Measurements from ENCODE around the gene BOLL. TPM values are rescaled to one million over a fixed set of nuclear protein-coding genes. Genes with fewer than 3 reads are reported as not detected.

Gene BOLL
- total RNA-seq, 4 donors from 2014 or later: not detected

DNA sequence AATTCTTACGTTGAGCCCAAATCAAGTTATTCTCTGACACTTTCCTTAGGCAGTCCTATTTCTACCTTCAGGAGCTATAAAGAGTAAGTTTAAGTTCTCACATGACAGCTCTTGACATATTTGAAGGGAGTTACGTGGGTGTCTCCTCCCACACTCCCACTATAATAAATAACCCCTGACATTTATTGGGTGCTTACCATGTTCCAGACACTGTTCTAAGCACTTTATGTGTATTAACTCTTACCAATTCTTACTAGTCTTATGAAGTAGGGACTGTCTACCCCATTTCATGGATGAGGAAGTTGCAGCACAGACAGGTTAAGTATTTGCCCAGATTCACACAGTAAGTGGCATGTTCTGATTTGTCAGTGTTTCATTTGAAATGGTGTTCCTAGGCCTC, 37.2 kb upstream of the BOLL start:
- Histone ChIP-seq H3K36me3 (no peaks in the 10 kb centered on the region), H3K27ac (no peak overlapping the region), H3K4me3 (no peak overlapping the region), H3K27me3 (no peaks in the 10 kb centered on the region), H3K9me3 (no peaks in the 10 kb centered on the region), H3K4me1 (no peaks in the 10 kb centered on the region)
- in situ Hi-C loops (cut with MboI; ENCODE audit: low pct_ligation_motif_present in 1 of 4, low pct_unique_long_range_greater_than_20kb in 1 of 4, low sequenced_read_pairs in 3 of 4): loop anchor here in 1 of 4 donors (25.0 kb wide), 1 partner anchor 315 kb away; no protein-coding TSS in a partner anchor
- TF ChIP-seq POLR2AphosphoS5 (IDR thresholded peaks at IDR 0.05): peak in 1 of 3 donors; percentile 48
- TF ChIP-seq, protein P1, sequence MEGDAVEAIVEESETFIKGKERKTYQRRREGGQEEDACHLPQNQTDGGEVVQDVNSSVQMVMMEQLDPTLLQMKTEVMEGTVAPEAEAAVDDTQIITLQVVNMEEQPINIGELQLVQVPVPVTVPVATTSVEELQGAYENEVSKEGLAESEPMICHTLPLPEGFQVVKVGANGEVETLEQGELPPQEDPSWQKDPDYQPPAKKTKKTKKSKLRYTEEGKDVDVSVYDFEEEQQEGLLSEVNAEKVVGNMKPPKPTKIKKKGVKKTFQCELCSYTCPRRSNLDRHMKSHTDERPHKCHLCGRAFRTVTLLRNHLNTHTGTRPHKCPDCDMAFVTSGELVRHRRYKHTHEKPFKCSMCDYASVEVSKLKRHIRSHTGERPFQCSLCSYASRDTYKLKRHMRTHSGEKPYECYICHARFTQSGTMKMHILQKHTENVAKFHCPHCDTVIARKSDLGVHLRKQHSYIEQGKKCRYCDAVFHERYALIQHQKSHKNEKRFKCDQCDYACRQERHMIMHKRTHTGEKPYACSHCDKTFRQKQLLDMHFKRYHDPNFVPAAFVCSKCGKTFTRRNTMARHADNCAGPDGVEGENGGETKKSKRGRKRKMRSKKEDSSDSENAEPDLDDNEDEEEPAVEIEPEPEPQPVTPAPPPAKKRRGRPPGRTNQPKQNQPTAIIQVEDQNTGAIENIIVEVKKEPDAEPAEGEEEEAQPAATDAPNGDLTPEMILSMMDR (IDR thresholded peaks at IDR 0.05): no peak
- WGBS, 2 donors (ENCODE audit: low coverage in 1 of 2): 70 to 75% methylated on average over 2 of the region's 2 CpGs
- DNase-seq: no peak
- intact Hi-C loops (cut with DNase I; ENCODE audit: low total_unique reads): no loop called here

GRCh38 chr2:197821550-197822289, 36.6 kb upstream of the BOLL start:
- intact Hi-C loops (cut with DNase I; ENCODE audit: low total_unique reads) (no loop called here), in situ Hi-C loops (cut with MboI; ENCODE audit: low pct_ligation_motif_present in 1 of 4, low pct_unique_long_range_greater_than_20kb in 1 of 4, low sequenced_read_pairs in 3 of 4) (loop anchor here in 1 of 4 donors (25.0 kb wide), 1 partner anchor 316 kb away; no protein-coding TSS in a partner anchor)

GRCh38 chr2:197814526-197814925, 29.4 kb upstream of the BOLL start:
- DNase-seq: no peak
- Histone ChIP-seq H3K4me3 (no peak overlapping the region), H3K27me3 (no peaks in the 10 kb centered on the region), H3K9me3 (no peaks in the 10 kb centered on the region), H3K27ac (no peak overlapping the region), H3K36me3 (no peaks in the 10 kb centered on the region), H3K4me1 (no peaks in the 10 kb centered on the region)
- in situ Hi-C loops (cut with MboI; ENCODE audit: low pct_ligation_motif_present in 1 of 4, low pct_unique_long_range_greater_than_20kb in 1 of 4, low sequenced_read_pairs in 3 of 4): loop anchor here in 1 of 4 donors (25.0 kb wide), 1 partner anchor 323 kb away; no protein-coding TSS in a partner anchor
- TF ChIP-seq POLR2A (IDR thresholded peaks at IDR 0.05) (no peak), POLR2AphosphoS5 (IDR thresholded peaks at IDR 0.05) (no peak), EP300 (IDR thresholded peaks at IDR 0.05; ENCODE audit: low read depth) (no peak)
- TF ChIP-seq, protein P1 (IDR thresholded peaks at IDR 0.05): no peak
- intact Hi-C loops (cut with DNase I; ENCODE audit: low total_unique reads): no loop called here
- 20 to 72% methylated on average over 1 to 2 of the region's 2 CpGs for WGBS, 2 donors (ENCODE audit: low coverage in 1 of 2)

More at GRCh38 chr2:197821550-197822289, 36.6 kb upstream of the BOLL start:
- Histone ChIP-seq H3K9me3 (no peaks in the 10 kb centered on the region), H3K4me3 (no peak overlapping the region), H3K36me3 (no peaks in the 10 kb centered on the region), H3K4me1 (no peaks in the 10 kb centered on the region), H3K27me3 (no peaks in the 10 kb centered on the region), H3K27ac (no peak overlapping the region)
- TF ChIP-seq POLR2AphosphoS5 (IDR thresholded peaks at IDR 0.05) (no peak), POLR2A (IDR thresholded peaks at IDR 0.05) (no peak), EP300 (IDR thresholded peaks at IDR 0.05; ENCODE audit: low read depth) (no peak)
- TF ChIP-seq, protein P1 (IDR thresholded peaks at IDR 0.05): no peak
- 77 to 81% methylated on average over 2 of the region's 2 CpGs for WGBS, 2 donors (ENCODE audit: low coverage in 1 of 2)
- DNase-seq: no peak

DNA sequence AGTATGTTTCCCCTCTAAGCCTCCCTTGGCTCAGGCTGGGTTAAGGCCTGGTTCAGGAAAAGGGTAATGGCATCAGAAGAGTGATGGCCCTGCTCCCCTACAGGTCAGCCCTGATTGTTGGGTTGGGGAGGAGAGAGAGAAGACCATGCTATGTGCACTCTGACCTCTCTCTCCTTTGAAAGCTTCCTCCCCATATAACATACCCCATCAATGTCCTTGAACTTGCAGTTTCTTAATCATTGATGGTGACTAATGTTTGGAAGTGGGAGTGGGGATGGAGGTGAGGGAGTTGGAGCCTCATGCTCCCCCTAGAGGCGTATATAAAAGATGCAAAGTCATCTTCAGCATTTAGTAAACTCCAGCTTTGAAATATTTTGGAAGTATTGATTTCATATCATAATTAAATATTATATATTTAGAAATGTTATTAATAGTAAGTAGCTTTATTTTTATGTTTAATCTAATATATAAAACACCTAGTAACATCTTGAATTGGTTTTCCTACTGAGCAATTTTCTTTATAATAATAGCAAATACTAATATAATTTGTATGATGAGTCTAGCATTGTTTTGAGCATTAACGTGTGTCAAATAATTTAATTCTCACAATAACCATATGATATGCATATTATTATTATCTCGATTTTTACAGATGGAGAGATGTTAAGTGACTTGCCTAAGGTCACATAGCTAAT, 28.1 kb upstream of the BOLL start:
- peaks cover 7% of the 10 kb centered on the region for H3K27me3 ChIP-seq
- no peak overlapping the region for H3K4me3 ChIP-seq
- in situ Hi-C loops (cut with MboI; ENCODE audit: low pct_ligation_motif_present in 1 of 4, low pct_unique_long_range_greater_than_20kb in 1 of 4, low sequenced_read_pairs in 3 of 4) (loop anchor here in 1 of 4 donors (25.0 kb wide), 1 partner anchor 324 kb away; no protein-coding TSS in a partner anchor), intact Hi-C loops (cut with DNase I; ENCODE audit: low total_unique reads) (no loop called here)
- H3K4me1 ChIP-seq: no peaks in the 10 kb centered on the region
- 44 to 47% methylated on average over 3 of the region's 3 CpGs for WGBS, 2 donors (ENCODE audit: low coverage in 1 of 2)
- no peak for DNase-seq
- no peaks in the 10 kb centered on the region for H3K36me3 ChIP-seq
- H3K27ac ChIP-seq: no peak overlapping the region
- TF ChIP-seq POLR2A (IDR thresholded peaks at IDR 0.05) (no peak), EP300 (IDR thresholded peaks at IDR 0.05; ENCODE audit: low read depth) (no peak), POLR2AphosphoS5 (IDR thresholded peaks at IDR 0.05) (no peak)
- TF ChIP-seq, protein P1 (IDR thresholded peaks at IDR 0.05): peak; percentile 21 to 55 (median 47)
- no peaks in the 10 kb centered on the region for H3K9me3 ChIP-seq

Data from transverse colon (tissue), 4 donors.